GM18873 (cell line): ENCODE data around the gene SUMF1.
"Not testable (repeated sequence)": the region's sequence is repeated elsewhere in the genome, so short reads cannot be mapped to it uniquely, and the experiment has no call there.

Experiments
- ATAC-seq: cut with Tn5 transposase; IDR thresholded peaks from one replicate; pipeline ENCODE4 v1.9.1; 2021; ENCODE audit warnings: mild to moderate bottlenecking, moderate library complexity, moderate number of reproducible peaks; ENCODE audit not compliant: unreplicated experiment, low FRiP score

SUMF1 gene

GRCh38 chr3:4464576-4464975, 2.5 kb downstream of the SUMF1 start:
- no peak for ATAC-seq

GRCh38 chr3:4462369-4463040, 4.6 kb downstream of the SUMF1 start:
- ATAC-seq: no peak

- ATAC-seq: no peak
Measured at GRCh38 chr3:4461468-4462090, 5.5 kb downstream of the SUMF1 start.

- no peak for ATAC-seq
Measured at GRCh38 chr3:4460334-4460733, 6.7 kb downstream of the SUMF1 start.

- no peak for ATAC-seq
Measured at GRCh38 chr3:4458961-4459360, 8.1 kb downstream of the SUMF1 start.

- ATAC-seq: not testable (repeated sequence)
Measured at GRCh38 chr3:4456780-4457179, 10.3 kb downstream of the SUMF1 start.

GRCh38 chr3:4454142-4454541, 12.9 kb downstream of the SUMF1 start:
- ATAC-seq: no peak

GRCh38 chr3:4449043-4449805, 17.8 kb downstream of the SUMF1 start:
- no peak for ATAC-seq

GRCh38 chr3:4448187-4448586, 18.9 kb downstream of the SUMF1 start:
- no peak for ATAC-seq

GRCh38 chr3:4447295-4447999, 19.6 kb downstream of the SUMF1 start:
- ATAC-seq: no peak

GRCh38 chr3:4440951-4441350, 26.1 kb downstream of the SUMF1 start:
- ATAC-seq: no peak

GRCh38 chr3:4438296-4438695, 28.8 kb downstream of the SUMF1 start:
- ATAC-seq: no peak

- no peak for ATAC-seq
Measured at GRCh38 chr3:4432259-4432658, 34.8 kb downstream of the SUMF1 start.

- no peak for ATAC-seq
Measured at GRCh38 chr3:4429648-4430350, 37.3 kb downstream of the SUMF1 start.

GRCh38 chr3:4426782-4427344, 40.2 kb downstream of the SUMF1 start:
- peak; percentile 71 for ATAC-seq

GRCh38 chr3:4426261-4426781, 40.7 kb downstream of the SUMF1 start:
- no peak for ATAC-seq

GRCh38 chr3:4425707-4426106, 41.4 kb downstream of the SUMF1 start:
- no peak for ATAC-seq

GRCh38 chr3:4425055-4425454, 42.0 kb downstream of the SUMF1 start:
- ATAC-seq: no peak

GRCh38 chr3:4421121-4421520, 45.9 kb downstream of the SUMF1 start:
- peak; percentile 69 for ATAC-seq

- ATAC-seq: no peak
Measured at GRCh38 chr3:4419920-4420319, 47.1 kb downstream of the SUMF1 start.
